H1 (cell line): ENCODE measurements around the gene NEK4. TPM values are rescaled to one million over a fixed set of nuclear protein-coding genes. Genes with fewer than 3 reads are reported as not detected.

Source experiments
- CTCF ChIA-PET: fragments of 300-600 bp; sonication (Branson Sonifier 250); formaldehyde crosslinking; loops from one replicate; lab custom pipeline; 2021; ENCODE audit not compliant: partially characterized antibody; lab: Charles Lee
- POLR2A ChIA-PET: fragments of 300-600 bp; sonication (Branson Sonifier 250); formaldehyde crosslinking; loops from one replicate; lab custom pipeline; 2021; ENCODE audit warnings: inconsistent platforms; ENCODE audit not compliant: partially characterized antibody; lab: Charles Lee
- DNase-seq, 2 experiments: peaks; one replicate each; pipeline versions ENCODE4 v3.0.0 to v3.0.0-alpha.2; 2010 to 2022; ENCODE audit warnings: low spot score in 2 of 2, low read depth in 1 of 2, mixed read lengths in 1 of 2
- FAIRE-seq: peaks from 2 replicates; lab custom pipeline; 2011; peaks lifted over from hg19 to GRCh38; lab: Jason Lieb, UNC
- H2AFZ ChIP-seq: 2 replicates; pipeline ENCODE4 v1.8.1; 2012; ENCODE audit warnings: low read length, inconsistent platforms
- H2AK5ac ChIP-seq: 2 replicates; pipeline ENCODE4 v1.6.1; 2013; ENCODE audit warnings: low read depth, low read length
- H2BK120ac ChIP-seq: replicated peaks from 2 replicates; pipeline ENCODE3; 2013; ENCODE audit warnings: low read depth, low read length, inconsistent platforms
- H2BK12ac ChIP-seq: 2 replicates; pipeline ENCODE4 v1.6.1; 2013; ENCODE audit warnings: low read depth, low read length
- H2BK15ac ChIP-seq: 2 replicates; pipeline ENCODE4 v1.6.1; 2013; ENCODE audit warnings: low read length
- H2BK20ac ChIP-seq: 2 replicates; pipeline ENCODE4 v1.6.1; 2013; ENCODE audit warnings: low read length
- H2BK5ac ChIP-seq: 2 replicates; pipeline ENCODE4 v1.6.1; 2013; ENCODE audit warnings: low read depth, low read length
- H3K14ac ChIP-seq: 2 replicates; pipeline ENCODE4 v1.6.1; 2013; ENCODE audit warnings: inconsistent platforms; ENCODE audit not compliant: insufficient read length
- H3K18ac ChIP-seq: 2 replicates; pipeline ENCODE4 v1.6.1; 2013; ENCODE audit warnings: low read length; ENCODE audit errors: extremely low read depth
- H3K23ac ChIP-seq: 2 replicates; pipeline ENCODE4 v1.6.1; 2013; ENCODE audit warnings: inconsistent platforms; ENCODE audit not compliant: insufficient read length
- H3K23me2 ChIP-seq: 2 replicates; pipeline ENCODE4 v1.6.1; 2013; ENCODE audit warnings: low read depth, low read length
- H3K27ac ChIP-seq: 2 replicates; pipeline ENCODE4 v1.6.1; 2011; ENCODE audit warnings: low read depth, low read length, inconsistent platforms
- H3K27me3 ChIP-seq, 4 experiments: replicated peaks in 1 of 4; 1 replicate in 1 of 4; 2 replicates in 3 of 4; pipeline versions ENCODE4 v1.6.1 to v1.8.1; 2011 to 2013; ENCODE audit warnings: low read length in 3 of 4, mild to moderate bottlenecking in 3 of 4, inconsistent platforms in 2 of 4, mixed read lengths in 2 of 4, moderate library complexity in 1 of 4; ENCODE audit not compliant: control insufficient read depth in 3 of 4, insufficient read depth in 3 of 4; ENCODE audit errors: extremely low read depth in 1 of 4
- H3K36me3 ChIP-seq, 4 experiments: 2 replicates each; pipeline versions ENCODE4 v1.6.1 to v1.8.1; 2011 to 2013; ENCODE audit warnings: mild to moderate bottlenecking in 4 of 4, low read length in 3 of 4, moderate library complexity in 2 of 4, control low read depth in 1 of 4, inconsistent platforms in 1 of 4; ENCODE audit not compliant: insufficient read depth in 4 of 4, control insufficient read depth in 2 of 4
- H3K4ac ChIP-seq: replicated peaks from 2 replicates; pipeline ENCODE3; 2013; ENCODE audit warnings: low read length, low read depth, mixed read lengths, inconsistent platforms; ENCODE audit not compliant: insufficient read length
- H3K4me1 ChIP-seq, 4 experiments: replicated peaks in 1 of 4; 1 replicate in 1 of 4; 2 replicates in 3 of 4; pipeline versions ENCODE4 v1.6.1 to v1.8.1; 2011 to 2013; ENCODE audit warnings: low read length in 3 of 4, inconsistent platforms in 2 of 4, mixed read lengths in 1 of 4; ENCODE audit not compliant: insufficient read depth in 4 of 4, control insufficient read depth in 3 of 4
- H3K4me2 ChIP-seq, 2 experiments: 2 replicates each; pipeline versions ENCODE4 v1.6.1 to v1.8.1; 2011 to 2013; ENCODE audit warnings: low read depth in 2 of 2, low read length in 2 of 2, control low read depth in 1 of 2, inconsistent platforms in 1 of 2, mild to moderate bottlenecking in 1 of 2; ENCODE audit not compliant: insufficient read depth in 1 of 2
- H3K4me3 ChIP-seq, 4 experiments: fragments of 200-600, 300-600 bp in 1 of 4; sonication (generic), shearing (Covaris generic), sonication (Bioruptor Twin) in 1 of 4; 2 replicates each; pipeline versions ENCODE4 v1.5.1 to v1.8.1; 2011 to 2016; ENCODE audit warnings: low read length in 4 of 4, low read depth in 3 of 4, control low read depth in 2 of 4, inconsistent platforms in 2 of 4, mild to moderate bottlenecking in 2 of 4, mixed read lengths in 1 of 4, moderate library complexity in 1 of 4; ENCODE audit not compliant: insufficient read depth in 2 of 4; ENCODE audit errors: extremely low read depth in 1 of 4
- H3K56ac ChIP-seq: replicated peaks from 2 replicates; pipeline ENCODE3; 2013; ENCODE audit warnings: low read depth, mild to moderate bottlenecking, mixed read lengths, low read length, inconsistent platforms; ENCODE audit not compliant: insufficient read length
- H3K79me1 ChIP-seq: 2 replicates; pipeline ENCODE4 v1.6.1; 2013; ENCODE audit warnings: low read depth, low read length, control low read depth
- H3K79me2 ChIP-seq, 2 experiments: 2 replicates each; pipeline versions ENCODE4 v1.6.1 to v1.8.1; 2012 to 2013; ENCODE audit warnings: low read length in 2 of 2, mild to moderate bottlenecking in 2 of 2, inconsistent platforms in 1 of 2; ENCODE audit not compliant: insufficient read depth in 2 of 2, control insufficient read depth in 1 of 2
- H3K9ac ChIP-seq, 4 experiments: replicated peaks in 1 of 4; 1 replicate in 1 of 4; 2 replicates in 3 of 4; pipeline versions ENCODE4 v1.6.1 to v1.8.1; 2011 to 2013; ENCODE audit warnings: low read depth in 3 of 4, low read length in 3 of 4, control low read depth in 2 of 4, mild to moderate bottlenecking in 2 of 4, moderate library complexity in 2 of 4, inconsistent platforms in 1 of 4; ENCODE audit errors: extremely low read depth in 1 of 4
- H3K9me3 ChIP-seq, 2 experiments: 2 replicates each; pipeline versions ENCODE4 v1.6.1 to v1.8.1; 2012 to 2013; ENCODE audit warnings: mild to moderate bottlenecking in 2 of 2, moderate library complexity in 2 of 2, control low read depth in 1 of 2, inconsistent platforms in 1 of 2, low read depth in 1 of 2, low read length in 1 of 2, mixed read lengths in 1 of 2; ENCODE audit not compliant: insufficient read depth in 2 of 2
- H4K20me1 ChIP-seq, 2 experiments: replicated peaks in 1 of 2; 2 replicates each; pipeline versions ENCODE3 to v1.8.1; 2011 to 2013; ENCODE audit warnings: inconsistent platforms in 2 of 2, low read length in 2 of 2, mild to moderate bottlenecking in 1 of 2; ENCODE audit not compliant: insufficient read depth in 2 of 2, control insufficient read depth in 1 of 2
- H4K5ac ChIP-seq: 2 replicates; pipeline ENCODE4 v1.6.1; 2013; ENCODE audit warnings: low read length, low read depth, mixed read lengths, inconsistent platforms; ENCODE audit not compliant: insufficient read length
- H4K8ac ChIP-seq: 2 replicates; pipeline ENCODE4 v1.8.0; 2013; ENCODE audit warnings: mild to moderate bottlenecking, moderate library complexity, low read length, inconsistent platforms; ENCODE audit not compliant: insufficient read depth; ENCODE audit errors: extremely low read depth
- H4K91ac ChIP-seq: replicated peaks from 2 replicates; pipeline ENCODE3; 2013; ENCODE audit warnings: low read length, mixed read lengths, inconsistent platforms; ENCODE audit not compliant: insufficient read length
- CHD2 ChIP-seq: IDR thresholded peaks from 2 replicates; pipeline ENCODE4 v1.6.1; 2012; ENCODE audit warnings: low read length, improper control_type of control experiment
- HDAC2 ChIP-seq, 2 experiments: fragments of 300-600 bp in 1 of 2; sonication (generic) in 1 of 2; IDR thresholded peaks; 2 replicates each; pipeline ENCODE4 v1.6.1; 2011 to 2012; ENCODE audit warnings: low read depth in 2 of 2, low read length in 2 of 2, mild to moderate bottlenecking in 2 of 2, moderate library complexity in 2 of 2, borderline replicate concordance in 1 of 2, inconsistent platforms in 1 of 2
- NRF1 ChIP-seq: IDR thresholded peaks from 2 replicates; pipeline ENCODE4 v1.6.1; 2011; ENCODE audit warnings: mild to moderate bottlenecking, low read depth, low read length, improper control_type of control experiment
- RNF2 ChIP-seq: fragments of 200-900, 300-1000 bp; sonication (generic); IDR thresholded peaks from 2 replicates; pipeline ENCODE4 v1.7.1; 2016; ENCODE audit warnings: borderline replicate concordance, low read depth, mild to moderate bottlenecking, antibody characterized with exemption, low read length; ENCODE audit not compliant: poor library complexity, severe bottlenecking; ENCODE audit errors: missing control alignments
- SAP30 ChIP-seq: fragments of 300-600 bp; sonication (generic); IDR thresholded peaks from 2 replicates; pipeline ENCODE4 v1.7.1; 2012; ENCODE audit warnings: low read length, moderate library complexity, mild to moderate bottlenecking, inconsistent platforms; ENCODE audit not compliant: insufficient read depth, insufficient replicate concordance
- SIX5 ChIP-seq: IDR thresholded peaks from 2 replicates; pipeline ENCODE4 v1.6.1; 2011; ENCODE audit warnings: mild to moderate bottlenecking, low read depth, low read length
- SUZ12 ChIP-seq: fragments of 200-600 bp; sonication (generic); IDR thresholded peaks from 2 replicates; pipeline ENCODE4 v1.6.1; 2012; ENCODE audit warnings: mild to moderate bottlenecking, inconsistent platforms, low read length, moderate library complexity, mixed read lengths
- ZNF274 ChIP-seq: IDR thresholded peaks from 2 replicates; pipeline ENCODE4 v1.7.0; 2012; ENCODE audit warnings: low read length, borderline replicate concordance; ENCODE audit errors: extremely low read depth
- WGBS, 2 experiments: shearing (Covaris generic) in 1 of 2; methylation state at CpG; one replicate each; pipeline versions ENCODE4 v1.1.6 to v1.1.7; 2013 to 2015; ENCODE audit warnings: low lambda C conversion rate in 2 of 2, mixed read lengths in 2 of 2, inconsistent platforms in 1 of 2, low coverage in 1 of 2, missing lambda C conversion rate in 1 of 2; ENCODE audit not compliant: insufficient replicate concordance in 2 of 2, insufficient coverage in 1 of 2, insufficient read length in 1 of 2; ENCODE audit errors: extremely low coverage in 1 of 2, missing lambda C conversion rate in 1 of 2; 5-methylcytosine and 5-hydroxymethylcytosine counted together
- polyA plus RNA-seq, 7 experiments: library from polyadenylated mRNA; depleted of rRNA in 3 of 7; stranded (reverse) in 5 of 7; unstranded in 2 of 7; fragments of >200 nt in 5 of 7; fragments of 200-250 nt in 2 of 7; gene quantifications; 1 replicate in 5 of 7; 2 replicates in 1 of 7; 4 replicates in 1 of 7; pipeline versions ENCODE4 v1.2.1 to v1.2.3, GENCODE V29; 2011 to 2013; ENCODE audit warnings: missing spikeins in 2 of 7, mixed read lengths in 2 of 7
- total RNA-seq: library from RNA; stranded (reverse); fragmentation: NEBNext Ultra II Directional; extraction: Animal tissue kit (Norgen Biotek cat#: 25700); gene quantifications from 2 replicates; pipeline ENCODE4 v1.2.1, GENCODE V29; 2021

NEK4 gene
- total and polyA plus RNA-seq, 2 of the 8 experiments (the other 6 are each of a cell fraction or from before 2014, with no cell fraction given), result 7.5 to 40.0 TPM

DNA sequence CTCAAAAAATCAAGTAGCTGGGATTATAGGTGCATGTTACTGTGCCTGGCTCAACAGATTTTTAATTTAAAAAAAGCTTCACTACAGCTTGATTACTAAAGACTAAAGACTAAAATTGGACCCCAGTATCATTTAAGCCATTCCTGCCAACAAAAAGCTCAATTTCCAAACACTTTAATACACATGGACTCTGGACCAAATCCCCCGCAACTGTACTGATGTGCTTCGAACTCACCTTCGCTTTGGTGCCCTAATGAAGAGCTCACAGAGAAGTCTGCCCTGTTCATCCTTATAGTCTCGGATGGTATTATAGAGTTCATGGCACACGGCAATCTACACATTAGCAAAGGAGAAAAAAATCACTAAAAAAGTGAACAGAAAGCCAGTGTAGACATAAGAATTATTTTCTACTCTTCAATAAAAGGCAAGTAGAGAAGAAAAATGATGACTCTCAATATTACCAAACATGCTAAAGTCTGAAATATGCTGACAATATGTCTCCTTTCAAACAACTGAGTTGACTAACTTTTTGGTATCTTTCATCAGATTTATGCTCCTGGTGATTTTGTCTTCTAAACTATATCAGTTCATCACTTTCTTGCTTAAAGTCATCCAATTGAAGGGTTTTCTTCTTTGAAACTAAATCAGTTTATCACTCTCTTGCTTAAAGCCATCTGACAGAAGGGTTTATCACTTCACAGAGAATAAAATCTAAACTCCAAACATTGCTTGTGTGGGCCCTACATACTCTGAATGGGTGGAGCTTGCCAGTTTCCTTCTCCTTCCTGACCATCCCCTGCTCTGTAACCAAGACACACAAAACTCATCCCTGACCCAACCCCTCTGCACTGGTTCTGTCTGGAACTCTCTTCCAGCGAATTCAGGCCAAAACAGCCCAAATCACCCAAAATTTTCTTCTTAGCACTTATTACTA lies 92.2 kb downstream of the NEK4 start:
- no peak overlapping the region for H3K4me2 ChIP-seq
- H3K79me2 ChIP-seq, result peaks cover 0 to 35% of the 10 kb centered on the region in 2 experiments; a peak in 3 of 4 replicates
- H2BK5ac ChIP-seq, result no peak overlapping the region
- no peak overlapping the region for H3K23ac ChIP-seq
- H3K4ac ChIP-seq, result no peak overlapping the region
- H4K91ac ChIP-seq, result no peak overlapping the region
- CTCF ChIA-PET, result interaction anchor here (0.5 to 0.9 kb wide), 2 partner anchors 9 to 89 kb away, joined by 3 read pairs; no protein-coding TSS in a partner anchor
- H4K8ac ChIP-seq, result no peak overlapping the region
- H3K23me2 ChIP-seq, result no peaks in the 10 kb centered on the region
- no peak overlapping the region for H2AK5ac ChIP-seq
- FAIRE-seq, result no peak
- H2BK20ac ChIP-seq, result no peak overlapping the region
- no peak overlapping the region for H2AFZ ChIP-seq
- H2BK120ac ChIP-seq, result no peak overlapping the region
- H3K27ac ChIP-seq, result no peak overlapping the region
- H4K20me1 ChIP-seq, result peaks cover 0 to 3% of the 10 kb centered on the region in 2 experiments
- H2BK12ac ChIP-seq, result no peak overlapping the region
- H3K18ac ChIP-seq, result no peak overlapping the region
- no peak for DNase-seq
- TF ChIP-seq CHD2 (no peak), SUZ12 (no peak), SIX5 (no peak), NRF1 (no peak), ZNF274 (no peak), SAP30 (no peak), RNF2 (no peak), HDAC2 (IDR thresholded peaks at IDR 0.05; ENCODE audit: borderline replicate concordance in 1 of 2, low read depth in 2 of 2, low read length in 2 of 2) (no peak)
- H3K4me3 ChIP-seq, result no peak overlapping the region
- no peaks in the 10 kb centered on the region for H3K27me3 ChIP-seq
- no peak overlapping the region for H3K9ac ChIP-seq
- H4K5ac ChIP-seq, result no peak overlapping the region
- no peaks in the 10 kb centered on the region for H3K9me3 ChIP-seq
- no peak overlapping the region for H3K56ac ChIP-seq
- POLR2A ChIA-PET, result interaction anchor here (1.3 to 1.9 kb wide), 4 partner anchors 8 to 134 kb away, joined by 3 to 11 read pairs (median 4); partner anchors contain the start of genes GNL3 and PBRM1
- 91% methylated on average over 6 of the region's 6 CpGs; no CpG with 5 or more reads in 1 of the 2 experiments for WGBS, 2 experiments
- no peak overlapping the region for H3K14ac ChIP-seq
- no peaks in the 10 kb centered on the region for H3K4me1 ChIP-seq
- H3K36me3 ChIP-seq, result peaks cover 14 to 30% (median 22%) of the 10 kb centered on the region in 4 experiments
- no peak overlapping the region for H2BK15ac ChIP-seq
- no peaks in the 10 kb centered on the region for H3K79me1 ChIP-seq
